PC-9 (cell line): ENCODE measurements around the gene PAM. TPM values are rescaled to one million over a fixed set of nuclear protein-coding genes. Genes with fewer than 3 reads are reported as not detected.
"Not testable (repeated sequence)": the region's sequence is repeated elsewhere in the genome, so short reads cannot be mapped to it uniquely, and the experiment has no call there.

Experiments used
- BruUV-seq: library from RNA; stranded (reverse); fragments of 400-500 nt; replicated peaks from 2 replicates; lab custom pipeline; 2021; lab: Mats Ljungman, UMichigan
- CTCF ChIA-PET: fragments of 300-600 bp; sonication (Branson Sonifier 250); formaldehyde crosslinking; loops from one replicate; lab custom pipeline; 2022; ENCODE audit warnings: antibody characterized with exemption; lab: Charles Lee
- POLR2A ChIA-PET: fragments of 300-600 bp; sonication (Branson Sonifier 250); formaldehyde crosslinking; loops from one replicate; lab custom pipeline; 2022; ENCODE audit warnings: antibody characterized with exemption; ENCODE audit not compliant: unreplicated experiment; lab: Charles Lee
- DNase-seq, 2 experiments: peaks; one replicate each; pipeline versions ENCODE4 v3.0.0 to v3.0.0-alpha.2; 2015 to 2022; ENCODE audit warnings: mixed read lengths in 1 of 2
- H2AFZ ChIP-seq: fragments of 200-600 bp; sonication (generic); 2 replicates; pipeline ENCODE4 v1.8.1; 2017; ENCODE audit warnings: antibody characterized with exemption
- H3F3A ChIP-seq: fragments of 200-600 bp; sonication (generic); 2 replicates; pipeline ENCODE4 v1.8.1; 2017; ENCODE audit warnings: antibody characterized with exemption, mild to moderate bottlenecking, low read depth; ENCODE audit not compliant: insufficient read depth
- H3K27ac ChIP-seq: fragments of 200-600 bp; sonication (generic); 2 replicates; pipeline ENCODE4 v1.6.1; 2016; ENCODE audit warnings: mixed run types
- H3K27me3 ChIP-seq: fragments of 200-600 bp; sonication (generic); 2 replicates; pipeline ENCODE4 v1.6.1; 2016; ENCODE audit warnings: low read depth, mixed run types; ENCODE audit not compliant: insufficient read depth
- H3K36me3 ChIP-seq: fragments of 200-600 bp; sonication (generic); 2 replicates; pipeline ENCODE4 v1.6.1; 2016; ENCODE audit warnings: low read depth, mixed run types
- H3K4me1 ChIP-seq: fragments of 200-600 bp; sonication (generic); replicated peaks from 2 replicates; pipeline ENCODE4 v1.6.1; 2016; ENCODE audit warnings: mixed run types; ENCODE audit not compliant: insufficient read depth
- H3K4me2 ChIP-seq: fragments of 200-600 bp; sonication (generic); 2 replicates; pipeline ENCODE4 v1.6.1; 2017; ENCODE audit warnings: mixed run types
- H3K4me3 ChIP-seq: fragments of 200-600 bp; sonication (generic); 2 replicates; pipeline ENCODE4 v1.6.1; 2016; ENCODE audit warnings: mixed run types
- H3K79me2 ChIP-seq: fragments of 200-600 bp; sonication (generic); 2 replicates; pipeline ENCODE4 v1.6.1; 2017; ENCODE audit warnings: low read depth, mixed run types
- H3K9me2 ChIP-seq: fragments of 200-600 bp; sonication (generic); 2 replicates; pipeline ENCODE4 v1.8.1; 2017; ENCODE audit warnings: mild to moderate bottlenecking; ENCODE audit not compliant: insufficient read depth
- H3K9me3 ChIP-seq: fragments of 200-600 bp; sonication (generic); 2 replicates; pipeline ENCODE4 v1.8.1; 2016; ENCODE audit warnings: low read depth; ENCODE audit not compliant: insufficient read depth
- H4K20me1 ChIP-seq: fragments of 200-600 bp; sonication (generic); 2 replicates; pipeline ENCODE4 v1.8.1; 2017; ENCODE audit not compliant: insufficient read depth
- EZH2 ChIP-seq: fragments of 200-600 bp; sonication (generic); IDR thresholded peaks from 2 replicates; pipeline ENCODE4 v1.8.0; 2017; ENCODE audit warnings: antibody characterized with exemption, low read depth
- intact Hi-C: fragments of 100-400 bp; cut with micrococcal nuclease; formaldehyde crosslinking; loops from one replicate; pipeline ENCODE4 v1.10.0; 2022; ENCODE audit not compliant: unreplicated experiment
- total RNA-seq: library from RNA; stranded (reverse); gene quantifications from 2 replicates; pipeline ENCODE4 v1.2.3, GENCODE V29; 2021
- TF ChIP-seq, protein P1 (sequence below): fragments of 200-600 bp; sonication (generic); conservative IDR thresholded peaks from 2 replicates; pipeline ENCODE4 v1.6.1; 2017; ENCODE audit warnings: mixed run types, antibody characterized with exemption, mild to moderate bottlenecking, moderate library complexity

PAM gene
- total RNA-seq, 1 experiment from 2014 or later, result 88.4 TPM

GRCh38 chr5:102902647-102903046, 147.5 kb downstream of the PAM start:
- intact Hi-C loops, result no loop called here
- no peaks in the 10 kb centered on the region for H3K36me3 ChIP-seq
- H3K4me1 ChIP-seq, result peaks cover 12% of the 10 kb centered on the region; the same call in 1 of the 2 replicates
- no peaks in the 10 kb centered on the region for H3K79me2 ChIP-seq
- no peak overlapping the region for H3K4me3 ChIP-seq
- no peaks in the 10 kb centered on the region for H3K27me3 ChIP-seq
- H3F3A ChIP-seq, result no peaks in the 10 kb centered on the region
- TF ChIP-seq, protein P1, sequence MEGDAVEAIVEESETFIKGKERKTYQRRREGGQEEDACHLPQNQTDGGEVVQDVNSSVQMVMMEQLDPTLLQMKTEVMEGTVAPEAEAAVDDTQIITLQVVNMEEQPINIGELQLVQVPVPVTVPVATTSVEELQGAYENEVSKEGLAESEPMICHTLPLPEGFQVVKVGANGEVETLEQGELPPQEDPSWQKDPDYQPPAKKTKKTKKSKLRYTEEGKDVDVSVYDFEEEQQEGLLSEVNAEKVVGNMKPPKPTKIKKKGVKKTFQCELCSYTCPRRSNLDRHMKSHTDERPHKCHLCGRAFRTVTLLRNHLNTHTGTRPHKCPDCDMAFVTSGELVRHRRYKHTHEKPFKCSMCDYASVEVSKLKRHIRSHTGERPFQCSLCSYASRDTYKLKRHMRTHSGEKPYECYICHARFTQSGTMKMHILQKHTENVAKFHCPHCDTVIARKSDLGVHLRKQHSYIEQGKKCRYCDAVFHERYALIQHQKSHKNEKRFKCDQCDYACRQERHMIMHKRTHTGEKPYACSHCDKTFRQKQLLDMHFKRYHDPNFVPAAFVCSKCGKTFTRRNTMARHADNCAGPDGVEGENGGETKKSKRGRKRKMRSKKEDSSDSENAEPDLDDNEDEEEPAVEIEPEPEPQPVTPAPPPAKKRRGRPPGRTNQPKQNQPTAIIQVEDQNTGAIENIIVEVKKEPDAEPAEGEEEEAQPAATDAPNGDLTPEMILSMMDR, result no peak
- no peak overlapping the region for H3K4me2 ChIP-seq
- no peaks in the 10 kb centered on the region for H4K20me1 ChIP-seq
- H2AFZ ChIP-seq, result no peak overlapping the region
- H3K9me2 ChIP-seq, result no peaks in the 10 kb centered on the region
- DNase-seq, result no peak
- no peak overlapping the region for H3K27ac ChIP-seq
- ChIA-PET CTCF (no interaction called here), POLR2A (no interaction called here)
- BruUV-seq, result no TSS peak
- no peaks in the 10 kb centered on the region for H3K9me3 ChIP-seq

GRCh38 chr5:102903074-102903871, 148.2 kb downstream of the PAM start:
- Histone ChIP-seq H3K27ac (no peak overlapping the region), H3K9me3 (no peaks in the 10 kb centered on the region), H3K79me2 (no peaks in the 10 kb centered on the region), H3K9me2 (no peaks in the 10 kb centered on the region), H3K36me3 (no peaks in the 10 kb centered on the region), H3K4me3 (no peak overlapping the region), H3K4me1 (peaks cover 12% of the 10 kb centered on the region; the same call in 1 of the 2 replicates), H2AFZ (no peak overlapping the region), H3K4me2 (no peak overlapping the region), H4K20me1 (no peaks in the 10 kb centered on the region), H3K27me3 (no peaks in the 10 kb centered on the region), H3F3A (no peaks in the 10 kb centered on the region)
- no peak for DNase-seq
- no TSS peak for BruUV-seq
- ChIA-PET CTCF (no interaction called here), POLR2A (interaction anchor here (0.6 kb wide), 1 partner anchor 18 kb away, joined by 4 read pairs; no protein-coding TSS in a partner anchor)
- intact Hi-C loops, result no loop called here
- TF ChIP-seq, protein P1, result no peak
- no peak for TF ChIP-seq EZH2

- Histone ChIP-seq H3K79me2 (no peaks in the 10 kb centered on the region), H2AFZ (no peak overlapping the region), H3K27ac (no peak overlapping the region), H3K4me2 (no peak overlapping the region), H3F3A (no peaks in the 10 kb centered on the region), H4K20me1 (no peaks in the 10 kb centered on the region), H3K4me3 (no peak overlapping the region), H3K9me2 (no peaks in the 10 kb centered on the region), H3K9me3 (no peaks in the 10 kb centered on the region), H3K36me3 (no peaks in the 10 kb centered on the region), H3K4me1 (peaks cover 14% of the 10 kb centered on the region), H3K27me3 (no peaks in the 10 kb centered on the region)
- CTCF ChIA-PET, result no interaction called here
- no peak for TF ChIP-seq EZH2
- TF ChIP-seq, protein P1, result no peak
- DNase-seq, result no peak
- intact Hi-C loops, result no loop called here
- BruUV-seq, result no TSS peak
- POLR2A ChIA-PET, result no interaction called here
Measured at GRCh38 chr5:102905056-102905455, 150.0 kb downstream of the PAM start.

- H3K9me2 ChIP-seq, BruUV-seq, H3K27me3 ChIP-seq, CTCF ChIA-PET, H3K4me2 ChIP-seq, H3K9me3 ChIP-seq, H3K36me3 ChIP-seq, H2AFZ ChIP-seq, H3K27ac ChIP-seq, H3K4me3 ChIP-seq, POLR2A ChIA-PET, H3K79me2 ChIP-seq, H4K20me1 ChIP-seq, DNase-seq, H3F3A ChIP-seq, intact Hi-C loops: not testable (repeated sequence)
- H3K4me1 ChIP-seq, result peaks cover 26% of the 10 kb centered on the region
Measured at GRCh38 chr5:102907099-102907498, 152.0 kb downstream of the PAM start.
